Measurements from ENCODE around the gene GNG12.

DNA sequence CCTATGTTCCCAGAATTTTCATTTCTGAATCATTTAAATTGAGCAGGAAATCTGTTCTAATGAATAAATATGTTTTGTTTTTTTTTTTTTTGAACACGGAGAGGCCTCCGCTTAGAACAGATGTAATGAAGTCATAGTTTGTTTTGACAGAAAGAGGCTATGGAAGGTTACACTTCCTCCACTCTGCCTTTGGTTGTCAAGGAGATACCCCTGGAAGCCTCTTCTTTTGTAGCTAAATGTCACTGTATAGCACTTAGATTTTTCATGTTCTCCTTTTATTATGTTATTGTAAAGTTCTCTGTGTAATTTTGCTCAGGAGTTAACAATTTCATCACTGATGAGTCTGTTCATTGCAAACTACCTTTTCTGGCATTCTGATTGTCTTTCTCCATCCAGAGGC, 22.7 kb upstream of the GNG12 start:
- TF ChIP-seq CTCF (IDR thresholded peaks at IDR 0.05) (no peak), POLR2A (IDR thresholded peaks at IDR 0.05) (no peak)
